WTC11 (cell line): ENCODE measurements around the gene SLC25A21. TPM values are rescaled to one million over a fixed set of nuclear protein-coding genes. Genes with fewer than 3 reads are reported as not detected.
A peak's percentile ranks its signal among the peaks of the same experiment; 100 is the strongest.

Experiments used
- ATAC-seq: fragments of 200-7000 bp; cut with Tn5 transposase; 2 replicates; pipeline ENCODE4 v1.10.0; 2021; ENCODE audit warnings: mild to moderate bottlenecking, moderate library complexity
- CTCF ChIA-PET: fragments of 300-600 bp; sonication (Branson Sonifier 250); formaldehyde crosslinking; loops from one replicate; lab custom pipeline; 2021; ENCODE audit warnings: antibody characterized with exemption; lab: Charles Lee
- POLR2A ChIA-PET: fragments of 350-600 bp; sonication (Branson Sonifier 250); formaldehyde crosslinking; loops from one replicate; lab custom pipeline; 2021; ENCODE audit warnings: antibody characterized with exemption; lab: Charles Lee
- DNase-seq: peaks from one replicate; pipeline ENCODE4 v3.0.0; 2021; ENCODE audit warnings: low spot score
- H3K27ac Mint-ChIP-seq: 2 replicates; pipeline ENCODE4 v1.8.0; 2021; ENCODE audit warnings: mixed read lengths
- H3K27me3 Mint-ChIP-seq: 2 replicates; pipeline ENCODE4 v1.8.0; 2021; ENCODE audit warnings: low read depth, mild to moderate bottlenecking, moderate library complexity, mixed read lengths
- H3K36me3 Mint-ChIP-seq: 2 replicates; pipeline ENCODE4 v1.8.0; 2021; ENCODE audit warnings: mixed read lengths
- H3K4me1 Mint-ChIP-seq: 2 replicates; pipeline ENCODE4 v1.8.0; 2022; ENCODE audit warnings: mixed read lengths
- H3K4me3 Mint-ChIP-seq: 2 replicates; pipeline ENCODE4 v1.8.0; 2021; ENCODE audit warnings: mild to moderate bottlenecking, moderate library complexity, mixed read lengths
- H3K9me3 Mint-ChIP-seq: 2 replicates; pipeline ENCODE4 v1.8.0; 2021; ENCODE audit warnings: mixed read lengths
- AFF4 ChIP-seq: sonication (generic); formaldehyde crosslinking; IDR thresholded peaks from 2 replicates; pipeline ENCODE4 v1.8.1; 2023; ENCODE audit warnings: mild to moderate bottlenecking, missing genetic modification reagents, borderline replicate concordance
- E2F1 ChIP-seq: sonication (generic); formaldehyde crosslinking; IDR thresholded peaks from 2 replicates; pipeline ENCODE4 v1.8.0; 2022; ENCODE audit warnings: mild to moderate bottlenecking, missing genetic modification reagents
- ETV6 ChIP-seq: sonication (generic); formaldehyde crosslinking; IDR thresholded peaks from 2 replicates; pipeline ENCODE4 v1.8.1; 2022; ENCODE audit warnings: mild to moderate bottlenecking, missing genetic modification reagents
- MXD4 ChIP-seq: fragments of 250-450 bp; sonication (Bioruptor Pico); IDR thresholded peaks from 2 replicates; pipeline ENCODE4 v1.8.0; 2021; ENCODE audit warnings: mild to moderate bottlenecking, moderate library complexity, borderline replicate concordance
- NFYB ChIP-seq: sonication (generic); formaldehyde crosslinking; conservative IDR thresholded peaks from 2 replicates; pipeline ENCODE4 v1.8.0; 2022; ENCODE audit warnings: low read depth, missing genetic modification reagents
- PREB ChIP-seq: sonication (generic); formaldehyde crosslinking; IDR thresholded peaks from 2 replicates; pipeline ENCODE4 v1.8.1; 2022; ENCODE audit warnings: mild to moderate bottlenecking, missing genetic modification reagents, moderate library complexity, borderline replicate concordance
- SOX15 ChIP-seq: fragments of 250-450 bp; sonication (Bioruptor Pico); IDR thresholded peaks from 2 replicates; pipeline ENCODE4 v1.9.0; 2021; ENCODE audit warnings: mild to moderate bottlenecking
- SP1 ChIP-seq: sonication (generic); formaldehyde crosslinking; conservative IDR thresholded peaks from 2 replicates; pipeline ENCODE4 v1.8.1; 2022; ENCODE audit warnings: missing genetic modification reagents
- TCF7 ChIP-seq: sonication (generic); formaldehyde crosslinking; IDR thresholded peaks from 2 replicates; pipeline ENCODE4 v1.8.0; 2022; ENCODE audit warnings: mild to moderate bottlenecking, low read depth, missing genetic modification reagents, moderate library complexity
- TP53 ChIP-seq: sonication (generic); formaldehyde crosslinking; IDR thresholded peaks from 2 replicates; pipeline ENCODE4 v1.8.1; 2023; ENCODE audit warnings: mild to moderate bottlenecking, missing genetic modification reagents
- USF2 ChIP-seq: sonication (generic); formaldehyde crosslinking; IDR thresholded peaks from 2 replicates; pipeline ENCODE4 v1.8.1; 2023; ENCODE audit warnings: mild to moderate bottlenecking, missing genetic modification reagents, moderate library complexity
- ZSCAN18 ChIP-seq: fragments of 250-450 bp; sonication (Bioruptor Pico); IDR thresholded peaks from 2 replicates; pipeline ENCODE4 v2.1.2; 2022; ENCODE audit warnings: mild to moderate bottlenecking, moderate library complexity
- total RNA-seq: library from RNA; stranded (reverse); gene quantifications from 3 replicates; pipeline ENCODE4 v1.2.3, GENCODE V29; 2021
- TF ChIP-seq, protein P1 (sequence below): sonication (generic); formaldehyde crosslinking; IDR thresholded peaks from 2 replicates; pipeline ENCODE4 v1.8.1; 2022; ENCODE audit warnings: low read depth, mild to moderate bottlenecking, moderate library complexity, missing genetic modification reagents, borderline replicate concordance
- TF ChIP-seq, protein P2 (sequence below): sonication (generic); formaldehyde crosslinking; IDR thresholded peaks from 2 replicates; pipeline ENCODE4 v1.8.0; 2023; ENCODE audit warnings: missing genetic modification reagents
- TF ChIP-seq, protein P3 (sequence below): sonication (generic); formaldehyde crosslinking; conservative IDR thresholded peaks from 2 replicates; pipeline ENCODE4 v1.8.1; 2023; ENCODE audit warnings: mild to moderate bottlenecking, low read depth, missing genetic modification reagents, moderate library complexity

SLC25A21 gene
- total RNA-seq, 1 experiment from 2014 or later = 8.2 TPM

GRCh38 chr14:36662543-36663403 lies 509.6 kb downstream of the SLC25A21 start (continued):
- no peak for TF ChIP-seq AFF4 (CRISPR knock-in tag)
- TF ChIP-seq USF2 (CRISPR knock-in tag) = no peak
- TF ChIP-seq ETV6 (CRISPR knock-in tag) = no peak
- TF ChIP-seq, protein P1, sequence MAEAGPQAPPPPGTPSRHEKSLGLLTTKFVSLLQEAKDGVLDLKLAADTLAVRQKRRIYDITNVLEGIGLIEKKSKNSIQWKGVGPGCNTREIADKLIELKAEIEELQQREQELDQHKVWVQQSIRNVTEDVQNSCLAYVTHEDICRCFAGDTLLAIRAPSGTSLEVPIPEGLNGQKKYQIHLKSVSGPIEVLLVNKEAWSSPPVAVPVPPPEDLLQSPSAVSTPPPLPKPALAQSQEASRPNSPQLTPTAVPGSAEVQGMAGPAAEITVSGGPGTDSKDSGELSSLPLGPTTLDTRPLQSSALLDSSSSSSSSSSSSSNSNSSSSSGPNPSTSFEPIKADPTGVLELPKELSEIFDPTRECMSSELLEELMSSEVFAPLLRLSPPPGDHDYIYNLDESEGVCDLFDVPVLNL = no peak
- TF ChIP-seq PREB (CRISPR knock-in tag) = no peak

GRCh38 chr14:36662258-36662542 lies 510.2 kb downstream of the SLC25A21 start:
- H3K27ac Mint-ChIP-seq = no peak overlapping the region
- ChIA-PET POLR2A (no interaction called here), CTCF (interaction anchor here (0.7 to 3.3 kb wide), 10 partner anchors 12 to 488 kb away, joined by 3 to 21 read pairs (median 7); no protein-coding TSS in a partner anchor)
- DNase-seq = no peak
- H3K36me3 Mint-ChIP-seq = no peaks in the 10 kb centered on the region
- no peak for ATAC-seq
- no peak for TF ChIP-seq E2F1 (CRISPR knock-in tag)
- H3K9me3 Mint-ChIP-seq = no peaks in the 10 kb centered on the region
- H3K4me1 Mint-ChIP-seq = peaks cover 52% of the 10 kb centered on the region
- peaks cover 100% of the 10 kb centered on the region for H3K27me3 Mint-ChIP-seq
- H3K4me3 Mint-ChIP-seq = peak overlapping the region; percentile 76

DNA sequence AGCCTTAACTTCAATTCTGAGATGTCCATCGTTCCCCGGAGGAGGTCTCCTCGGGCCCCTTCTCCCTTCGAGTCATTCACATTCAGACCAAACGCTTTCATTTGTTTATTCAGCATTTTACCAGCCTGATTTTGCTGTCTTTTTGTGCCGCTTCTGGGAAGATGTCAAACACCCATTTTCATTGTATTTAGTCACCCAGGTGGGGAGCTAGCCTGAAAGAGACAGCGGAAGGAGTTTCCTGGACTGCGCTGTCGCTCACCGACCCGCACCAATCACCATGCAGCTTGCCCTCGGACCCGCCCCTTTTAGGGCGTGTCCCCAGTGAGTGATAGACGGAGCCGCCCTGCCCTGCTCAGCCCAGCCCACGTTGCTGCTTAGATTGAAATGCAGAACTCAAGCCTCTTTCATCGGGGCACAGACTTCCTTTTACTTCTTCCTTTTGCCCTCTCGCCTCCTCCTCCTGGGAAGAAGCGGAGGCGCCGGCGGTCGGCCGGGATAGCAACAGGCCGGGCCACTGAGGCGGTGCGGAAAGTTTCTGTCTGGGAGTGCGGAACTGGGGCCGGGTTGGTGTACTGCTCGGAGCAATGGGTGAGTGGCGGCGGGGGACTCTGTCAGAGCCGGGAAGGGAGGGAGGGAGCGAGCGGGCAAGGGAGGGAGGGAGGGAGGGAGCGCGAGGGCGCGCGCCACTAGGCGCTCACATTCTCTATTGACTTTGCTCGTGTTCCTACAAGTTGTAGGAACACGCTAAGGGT lies 510.7 kb downstream of the SLC25A21 start, which contains the start of gene PAX9:
PAX9 (plus strand) TSS at position 355 of the 752 bp plus-strand sequence; CDS start at position 585, 230 bp downstream.
- Mint-ChIP-seq H3K27ac (no peak within 1 kb of the TSS), H3K36me3 (no peaks in the 10 kb centered on the region), H3K9me3 (no peaks in the 10 kb centered on the region), H3K27me3 (peaks cover 100% of the 10 kb centered on the region), H3K4me3 (peak within 1 kb of the TSS; percentile 76), H3K4me1 (peaks cover 54% of the 10 kb centered on the region)
- ChIA-PET CTCF (interaction anchor here (0.7 to 3.3 kb wide), 12 partner anchors 11 to 926 kb away, joined by 3 to 21 read pairs (median 4); no protein-coding TSS in a partner anchor), POLR2A (interaction anchor here (0.8 kb wide), 1 partner anchor 280 kb away, joined by 3 read pairs; no protein-coding TSS in a partner anchor)
- ATAC-seq = peak; percentile 81
- DNase-seq = peak; percentile 96
- no peak for TF ChIP-seq MXD4 (CRISPR knock-in tag)
- TF ChIP-seq SOX15 (CRISPR knock-in tag) = no peak
- TF ChIP-seq TCF7 = no peak
- TF ChIP-seq SP1 = peak; percentile 81
- TF ChIP-seq, protein P2, sequence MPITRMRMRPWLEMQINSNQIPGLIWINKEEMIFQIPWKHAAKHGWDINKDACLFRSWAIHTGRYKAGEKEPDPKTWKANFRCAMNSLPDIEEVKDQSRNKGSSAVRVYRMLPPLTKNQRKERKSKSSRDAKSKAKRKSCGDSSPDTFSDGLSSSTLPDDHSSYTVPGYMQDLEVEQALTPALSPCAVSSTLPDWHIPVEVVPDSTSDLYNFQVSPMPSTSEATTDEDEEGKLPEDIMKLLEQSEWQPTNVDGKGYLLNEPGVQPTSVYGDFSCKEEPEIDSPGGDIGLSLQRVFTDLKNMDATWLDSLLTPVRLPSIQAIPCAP = no peak
- TF ChIP-seq ZSCAN18 (CRISPR knock-in tag) = no peak
- TF ChIP-seq NFYB (CRISPR knock-in tag) = peak; percentile 29; the same call in 1 of the 2 replicates
- no peak for TF ChIP-seq TP53
- TF ChIP-seq, protein P3, sequence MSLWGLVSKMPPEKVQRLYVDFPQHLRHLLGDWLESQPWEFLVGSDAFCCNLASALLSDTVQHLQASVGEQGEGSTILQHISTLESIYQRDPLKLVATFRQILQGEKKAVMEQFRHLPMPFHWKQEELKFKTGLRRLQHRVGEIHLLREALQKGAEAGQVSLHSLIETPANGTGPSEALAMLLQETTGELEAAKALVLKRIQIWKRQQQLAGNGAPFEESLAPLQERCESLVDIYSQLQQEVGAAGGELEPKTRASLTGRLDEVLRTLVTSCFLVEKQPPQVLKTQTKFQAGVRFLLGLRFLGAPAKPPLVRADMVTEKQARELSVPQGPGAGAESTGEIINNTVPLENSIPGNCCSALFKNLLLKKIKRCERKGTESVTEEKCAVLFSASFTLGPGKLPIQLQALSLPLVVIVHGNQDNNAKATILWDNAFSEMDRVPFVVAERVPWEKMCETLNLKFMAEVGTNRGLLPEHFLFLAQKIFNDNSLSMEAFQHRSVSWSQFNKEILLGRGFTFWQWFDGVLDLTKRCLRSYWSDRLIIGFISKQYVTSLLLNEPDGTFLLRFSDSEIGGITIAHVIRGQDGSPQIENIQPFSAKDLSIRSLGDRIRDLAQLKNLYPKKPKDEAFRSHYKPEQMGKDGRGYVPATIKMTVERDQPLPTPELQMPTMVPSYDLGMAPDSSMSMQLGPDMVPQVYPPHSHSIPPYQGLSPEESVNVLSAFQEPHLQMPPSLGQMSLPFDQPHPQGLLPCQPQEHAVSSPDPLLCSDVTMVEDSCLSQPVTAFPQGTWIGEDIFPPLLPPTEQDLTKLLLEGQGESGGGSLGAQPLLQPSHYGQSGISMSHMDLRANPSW (CRISPR knock-in tag) = no peak
